ENCODE measurements around the gene THEMIS.

DNA sequence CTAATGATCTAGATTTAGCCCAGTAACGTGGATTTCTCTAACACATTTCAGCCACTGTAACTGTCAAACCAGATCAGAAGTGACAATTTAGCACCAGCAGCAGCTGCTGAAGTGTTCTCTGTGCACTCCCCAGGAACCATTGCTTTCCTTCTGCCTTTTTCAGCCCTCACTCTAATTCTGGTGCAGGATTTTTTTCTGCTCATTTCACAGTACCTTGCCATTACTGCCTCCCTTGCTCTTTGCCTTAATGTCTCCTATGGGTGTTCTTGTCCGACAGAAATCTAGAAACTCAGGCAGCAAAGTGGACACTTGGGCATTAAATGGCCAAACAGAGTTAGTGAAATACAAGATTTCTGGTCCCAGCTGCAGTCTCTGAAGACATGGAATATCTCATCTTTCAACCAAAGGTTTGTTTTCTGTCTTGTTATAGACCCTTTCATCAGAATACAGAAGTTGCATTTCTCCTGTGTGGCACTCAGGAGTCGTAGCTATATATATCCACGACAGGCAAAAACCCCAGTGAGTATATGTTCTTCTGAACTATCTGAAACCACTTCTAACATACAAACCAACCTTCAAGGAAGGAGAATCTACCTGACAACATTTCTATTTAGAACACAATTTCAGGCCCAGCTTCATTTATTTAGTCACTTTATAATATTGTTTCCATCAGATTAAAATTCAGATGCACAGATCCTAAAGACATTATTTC lies 92.9 kb downstream of the THEMIS start:
- no peak for TF ChIP-seq EZH2 (IDR thresholded peaks at IDR 0.05; ENCODE audit: low read length, missing control alignments)
- TF ChIP-seq, protein P1, sequence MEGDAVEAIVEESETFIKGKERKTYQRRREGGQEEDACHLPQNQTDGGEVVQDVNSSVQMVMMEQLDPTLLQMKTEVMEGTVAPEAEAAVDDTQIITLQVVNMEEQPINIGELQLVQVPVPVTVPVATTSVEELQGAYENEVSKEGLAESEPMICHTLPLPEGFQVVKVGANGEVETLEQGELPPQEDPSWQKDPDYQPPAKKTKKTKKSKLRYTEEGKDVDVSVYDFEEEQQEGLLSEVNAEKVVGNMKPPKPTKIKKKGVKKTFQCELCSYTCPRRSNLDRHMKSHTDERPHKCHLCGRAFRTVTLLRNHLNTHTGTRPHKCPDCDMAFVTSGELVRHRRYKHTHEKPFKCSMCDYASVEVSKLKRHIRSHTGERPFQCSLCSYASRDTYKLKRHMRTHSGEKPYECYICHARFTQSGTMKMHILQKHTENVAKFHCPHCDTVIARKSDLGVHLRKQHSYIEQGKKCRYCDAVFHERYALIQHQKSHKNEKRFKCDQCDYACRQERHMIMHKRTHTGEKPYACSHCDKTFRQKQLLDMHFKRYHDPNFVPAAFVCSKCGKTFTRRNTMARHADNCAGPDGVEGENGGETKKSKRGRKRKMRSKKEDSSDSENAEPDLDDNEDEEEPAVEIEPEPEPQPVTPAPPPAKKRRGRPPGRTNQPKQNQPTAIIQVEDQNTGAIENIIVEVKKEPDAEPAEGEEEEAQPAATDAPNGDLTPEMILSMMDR (conservative IDR thresholded peaks at IDR 0.05 in 1 of 2, IDR thresholded peaks at IDR 0.05 in 1 of 2; ENCODE audit: low read depth in 1 of 2, low read length in 2 of 2), result no peak

Measured in fibroblast of lung (primary cell).